GM20000 (cell line): Measurements from ENCODE around the gene CD300LB.

Experiments used
- DNase-seq: peaks from one replicate; pipeline ENCODE4 v3.0.0; 2012; ENCODE audit warnings: low spot score
- TF ChIP-seq, protein P1 (sequence below): IDR thresholded peaks from 2 replicates; pipeline ENCODE4 v1.5.1; 2012; ENCODE audit warnings: mild to moderate bottlenecking, control low read depth; ENCODE audit errors: extremely low read depth, missing control alignments

Gene CD300LB

GRCh38 chr17:74542727-74543383 lies 11.6 kb upstream of the CD300LB start:
- TF ChIP-seq, protein P1, sequence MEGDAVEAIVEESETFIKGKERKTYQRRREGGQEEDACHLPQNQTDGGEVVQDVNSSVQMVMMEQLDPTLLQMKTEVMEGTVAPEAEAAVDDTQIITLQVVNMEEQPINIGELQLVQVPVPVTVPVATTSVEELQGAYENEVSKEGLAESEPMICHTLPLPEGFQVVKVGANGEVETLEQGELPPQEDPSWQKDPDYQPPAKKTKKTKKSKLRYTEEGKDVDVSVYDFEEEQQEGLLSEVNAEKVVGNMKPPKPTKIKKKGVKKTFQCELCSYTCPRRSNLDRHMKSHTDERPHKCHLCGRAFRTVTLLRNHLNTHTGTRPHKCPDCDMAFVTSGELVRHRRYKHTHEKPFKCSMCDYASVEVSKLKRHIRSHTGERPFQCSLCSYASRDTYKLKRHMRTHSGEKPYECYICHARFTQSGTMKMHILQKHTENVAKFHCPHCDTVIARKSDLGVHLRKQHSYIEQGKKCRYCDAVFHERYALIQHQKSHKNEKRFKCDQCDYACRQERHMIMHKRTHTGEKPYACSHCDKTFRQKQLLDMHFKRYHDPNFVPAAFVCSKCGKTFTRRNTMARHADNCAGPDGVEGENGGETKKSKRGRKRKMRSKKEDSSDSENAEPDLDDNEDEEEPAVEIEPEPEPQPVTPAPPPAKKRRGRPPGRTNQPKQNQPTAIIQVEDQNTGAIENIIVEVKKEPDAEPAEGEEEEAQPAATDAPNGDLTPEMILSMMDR = no peak
- DNase-seq = no peak

DNA sequence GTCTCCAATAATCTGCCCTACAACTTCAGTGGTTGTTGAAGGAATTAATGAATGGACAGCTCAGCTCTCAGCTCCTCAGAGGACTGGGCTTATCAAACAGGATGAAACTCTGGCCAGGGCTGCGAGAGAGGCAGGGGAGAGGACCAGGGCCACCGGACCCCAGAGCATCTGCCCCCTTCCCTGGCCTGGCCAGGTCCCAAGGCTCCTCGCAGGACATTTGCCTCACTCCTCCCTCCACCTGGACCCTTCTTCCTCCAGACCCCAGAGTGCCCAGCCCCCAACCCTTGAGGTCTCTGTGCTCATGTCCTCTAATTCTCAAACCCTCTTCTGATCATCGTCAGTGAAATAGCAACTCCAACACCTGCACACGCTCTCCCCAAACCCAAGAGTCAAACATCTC lies 10.9 kb upstream of the CD300LB start:
- no peak for DNase-seq
- TF ChIP-seq, protein P1 = no peak

DNA sequence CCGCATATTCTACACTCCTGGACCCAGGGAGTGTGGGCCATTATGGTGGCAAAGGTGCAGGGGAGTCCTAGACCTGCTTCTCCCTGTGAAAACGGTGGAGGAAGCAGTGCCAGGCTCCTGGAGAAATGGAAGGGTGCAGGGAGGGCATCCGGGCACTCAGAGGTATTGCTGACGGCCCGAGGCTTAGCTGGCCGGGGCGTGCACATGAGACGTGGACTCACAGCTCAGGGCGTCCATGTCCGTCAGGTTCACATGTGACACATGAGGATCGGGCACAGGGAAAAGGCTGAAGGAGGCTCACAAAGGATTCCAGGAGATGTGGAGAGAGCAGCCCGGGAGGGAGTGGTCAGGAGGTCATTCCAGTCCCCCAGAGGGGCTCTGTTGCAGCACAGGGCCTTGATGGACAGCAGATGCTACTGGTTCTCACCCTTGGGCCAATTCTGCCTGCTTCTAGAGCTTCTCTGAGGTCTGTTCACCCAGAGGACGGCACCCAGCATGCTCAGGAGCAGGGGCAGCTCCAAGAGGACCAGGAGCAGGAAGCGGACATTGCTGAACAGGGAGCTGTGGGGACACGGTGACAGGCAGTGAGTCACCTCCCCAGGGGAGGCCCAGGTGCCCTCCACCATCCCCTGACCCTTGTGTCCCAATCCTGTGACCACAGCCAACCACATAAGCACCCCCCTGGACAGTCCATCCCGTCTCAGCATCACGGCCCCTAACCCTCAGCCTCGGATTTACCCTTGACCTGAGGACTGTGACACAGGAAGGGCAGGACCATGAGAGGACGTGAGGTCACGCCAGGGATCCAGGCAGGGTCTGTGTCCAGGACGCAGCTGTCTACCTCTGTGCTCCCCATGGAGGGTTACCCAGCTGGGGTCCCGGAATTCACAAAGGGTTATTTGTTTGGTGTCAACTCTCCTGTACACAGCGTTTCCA lies 10.2 kb upstream of the CD300LB start:
- TF ChIP-seq, protein P1 = no peak
- DNase-seq = no peak

DNA sequence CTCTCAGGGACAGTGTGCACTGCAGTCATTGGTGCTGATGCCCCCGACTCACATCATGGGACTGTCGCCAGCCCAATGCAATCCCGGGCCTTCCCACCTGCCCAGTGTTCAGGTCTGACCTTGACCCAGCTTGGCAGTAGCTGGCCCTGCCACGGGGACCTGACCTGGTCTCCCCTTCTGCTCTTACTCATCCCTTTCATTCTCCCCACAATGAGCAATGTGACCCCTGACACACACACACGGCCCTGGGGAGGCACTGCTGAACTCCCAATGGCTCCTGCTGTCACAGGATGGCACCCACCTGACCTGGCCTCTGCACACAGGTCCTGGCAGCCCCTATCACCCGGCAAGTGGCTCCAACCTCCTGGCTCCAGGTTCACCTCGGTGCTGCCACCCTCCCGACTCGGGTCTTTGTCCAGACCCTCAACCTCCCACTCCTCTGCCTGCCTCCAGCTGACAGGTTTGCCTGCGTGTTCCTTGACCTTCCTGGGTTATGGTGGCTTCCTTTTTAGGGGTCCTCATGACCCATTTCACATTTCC lies 8.1 kb upstream of the CD300LB start:
- TF ChIP-seq, protein P1 = no peak
- DNase-seq = no peak

GRCh38 chr17:74536890-74537289 lies 5.6 kb upstream of the CD300LB start:
- DNase-seq = no peak
- TF ChIP-seq, protein P1 = no peak

DNA sequence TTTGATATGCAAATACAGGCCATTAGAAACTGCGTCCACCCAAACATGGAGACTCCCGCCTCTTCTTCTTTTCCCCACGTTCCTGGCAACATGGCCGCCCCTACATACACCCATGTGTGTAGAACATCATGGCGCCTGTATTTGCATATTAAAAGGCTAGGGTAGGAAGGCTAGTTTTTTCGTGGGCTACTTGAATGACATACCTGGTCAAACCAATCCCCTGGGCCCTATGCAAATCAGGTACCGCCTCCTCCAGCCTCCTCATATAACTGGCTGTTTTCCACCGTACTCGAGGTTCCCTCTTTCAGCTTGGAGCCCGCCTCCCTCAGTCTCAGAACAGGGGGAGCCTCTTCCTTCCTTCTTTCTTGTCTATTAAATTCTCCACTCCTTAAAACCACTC lies 840 bp upstream of the CD300LB start:
- no peak for DNase-seq
- TF ChIP-seq, protein P1 = no peak

DNA sequence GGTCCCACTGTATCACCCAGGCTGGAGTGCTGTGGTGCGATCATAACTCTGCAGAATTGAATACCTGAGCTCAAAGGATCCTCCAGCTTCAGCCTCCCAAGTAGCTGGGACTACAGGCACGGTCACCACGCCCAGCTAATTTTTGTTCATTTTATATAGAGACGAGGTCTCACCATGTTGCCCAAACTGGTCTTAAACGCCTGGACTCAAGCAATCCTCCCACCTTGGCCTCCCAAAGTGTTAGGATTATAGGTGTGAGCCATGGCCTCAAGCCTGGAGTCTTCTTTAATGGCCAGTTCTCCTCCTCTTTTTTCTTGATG lies 484 bp downstream of the CD300LB start:
- no peak for DNase-seq
- TF ChIP-seq, protein P1 = no peak
